Measurements from ENCODE around the gene CST6.

CST6 gene

DNA sequence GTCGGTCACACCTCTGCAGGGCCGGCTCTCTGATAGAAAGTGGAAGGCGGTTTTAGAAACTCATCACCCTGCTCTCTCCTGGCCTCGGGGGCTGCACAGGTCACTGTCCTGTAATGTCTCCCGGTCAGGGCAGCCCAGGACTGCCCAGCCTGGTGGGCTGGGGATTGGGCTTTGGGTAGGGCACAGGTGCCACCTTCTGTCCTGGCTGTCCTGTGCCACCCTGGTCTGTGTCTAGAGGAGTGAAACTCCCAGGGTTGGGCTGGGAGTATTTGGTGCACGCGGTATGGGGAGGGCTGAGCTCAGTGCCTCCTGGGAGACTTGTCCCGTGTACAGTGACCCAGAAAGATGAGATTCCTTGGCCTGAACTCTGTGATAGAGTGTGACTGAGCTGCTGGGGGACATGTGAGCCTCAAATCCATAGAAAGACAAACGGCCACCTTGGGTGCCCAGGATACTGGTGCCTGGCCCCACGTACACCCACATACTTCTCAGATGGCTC, 32.5 kb upstream of the CST6 start:
- no peak for TF ChIP-seq ZFX (IDR thresholded peaks at IDR 0.05)
- TF ChIP-seq, protein P1, sequence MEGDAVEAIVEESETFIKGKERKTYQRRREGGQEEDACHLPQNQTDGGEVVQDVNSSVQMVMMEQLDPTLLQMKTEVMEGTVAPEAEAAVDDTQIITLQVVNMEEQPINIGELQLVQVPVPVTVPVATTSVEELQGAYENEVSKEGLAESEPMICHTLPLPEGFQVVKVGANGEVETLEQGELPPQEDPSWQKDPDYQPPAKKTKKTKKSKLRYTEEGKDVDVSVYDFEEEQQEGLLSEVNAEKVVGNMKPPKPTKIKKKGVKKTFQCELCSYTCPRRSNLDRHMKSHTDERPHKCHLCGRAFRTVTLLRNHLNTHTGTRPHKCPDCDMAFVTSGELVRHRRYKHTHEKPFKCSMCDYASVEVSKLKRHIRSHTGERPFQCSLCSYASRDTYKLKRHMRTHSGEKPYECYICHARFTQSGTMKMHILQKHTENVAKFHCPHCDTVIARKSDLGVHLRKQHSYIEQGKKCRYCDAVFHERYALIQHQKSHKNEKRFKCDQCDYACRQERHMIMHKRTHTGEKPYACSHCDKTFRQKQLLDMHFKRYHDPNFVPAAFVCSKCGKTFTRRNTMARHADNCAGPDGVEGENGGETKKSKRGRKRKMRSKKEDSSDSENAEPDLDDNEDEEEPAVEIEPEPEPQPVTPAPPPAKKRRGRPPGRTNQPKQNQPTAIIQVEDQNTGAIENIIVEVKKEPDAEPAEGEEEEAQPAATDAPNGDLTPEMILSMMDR (conservative IDR thresholded peaks at IDR 0.05), result no peak
- H3K27ac ChIP-seq, result no peak overlapping the region

DNA sequence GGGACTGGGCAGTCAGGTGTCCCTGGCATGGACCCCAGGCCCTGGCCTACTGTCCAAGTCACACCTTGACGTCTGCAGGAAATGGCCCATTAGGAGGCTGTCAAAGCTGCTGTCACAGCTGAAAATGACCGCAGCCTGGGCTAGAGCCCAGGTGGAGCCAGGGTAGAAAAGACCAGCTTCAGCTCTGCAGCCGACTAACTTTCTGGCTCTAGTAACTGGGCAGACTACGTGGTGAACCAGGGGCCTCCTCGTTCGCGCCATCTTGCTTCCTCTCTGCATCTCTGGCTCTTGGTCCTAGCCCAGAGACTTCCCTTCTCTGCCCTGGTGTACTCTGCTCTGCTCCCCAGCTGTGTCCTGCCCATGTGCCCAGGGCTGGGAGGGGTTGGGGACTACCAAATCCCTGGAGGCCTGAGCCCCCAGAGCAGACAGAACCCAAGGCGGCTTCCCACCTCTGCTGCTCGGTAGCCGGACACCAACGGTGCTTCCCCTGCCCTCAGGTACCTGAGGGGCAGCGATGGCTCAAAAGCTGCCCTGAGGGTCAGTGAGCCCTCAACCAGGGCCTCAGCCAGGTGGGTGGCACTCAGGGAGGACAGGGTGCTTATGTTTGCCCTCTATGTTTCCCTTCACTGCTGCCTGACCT, 30.6 kb upstream of the CST6 start:
- no peak overlapping the region for H3K27ac ChIP-seq
- TF ChIP-seq ZFX (IDR thresholded peaks at IDR 0.05), result no peak
- TF ChIP-seq, protein P1 (conservative IDR thresholded peaks at IDR 0.05), result no peak

DNA sequence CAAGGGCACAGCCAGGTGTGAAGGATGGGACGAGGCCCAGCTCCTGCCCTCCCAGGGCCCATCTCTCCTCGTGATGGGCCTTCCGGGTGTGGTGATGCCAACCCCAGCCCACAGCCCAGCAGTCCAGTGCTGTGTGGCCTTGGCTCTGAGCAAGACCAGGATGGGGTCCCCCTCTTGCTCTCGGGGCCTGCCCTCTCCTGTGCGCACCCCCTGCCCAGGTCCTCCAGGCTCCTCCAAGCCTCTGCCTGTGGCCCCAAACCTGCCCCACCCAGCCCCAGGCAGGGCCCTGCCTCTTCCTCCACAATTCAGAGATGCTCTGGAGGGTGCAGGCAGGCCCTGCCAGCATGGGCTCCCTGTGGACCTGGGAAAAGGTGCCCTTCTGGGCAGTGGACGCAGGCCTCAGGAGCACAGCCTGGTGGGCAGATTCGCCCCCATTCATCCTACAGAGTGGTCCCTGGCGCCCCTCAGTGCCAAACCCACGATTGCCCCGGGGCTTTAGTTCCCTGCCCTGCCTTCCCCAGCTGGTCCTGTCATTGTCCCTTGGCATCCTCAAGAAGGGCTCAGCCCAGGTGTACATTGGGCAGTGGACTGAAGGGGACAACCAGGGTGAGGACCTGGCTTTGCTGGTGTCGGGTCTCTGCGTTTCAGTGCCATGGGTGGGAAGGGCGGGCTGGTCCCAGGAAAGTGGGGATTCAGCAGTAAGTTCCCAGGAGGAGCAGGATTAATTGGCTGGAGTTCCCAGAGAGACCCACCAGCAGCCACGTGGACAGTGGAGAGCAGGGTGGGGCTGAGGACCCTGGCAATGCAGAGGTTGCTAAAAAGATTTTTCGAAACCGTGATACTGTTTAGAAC, 29.6 kb upstream of the CST6 start:
- H3K27ac ChIP-seq, result no peak overlapping the region
- no peak for TF ChIP-seq ZFX (IDR thresholded peaks at IDR 0.05)
- TF ChIP-seq, protein P1 (conservative IDR thresholded peaks at IDR 0.05), result no peak

DNA sequence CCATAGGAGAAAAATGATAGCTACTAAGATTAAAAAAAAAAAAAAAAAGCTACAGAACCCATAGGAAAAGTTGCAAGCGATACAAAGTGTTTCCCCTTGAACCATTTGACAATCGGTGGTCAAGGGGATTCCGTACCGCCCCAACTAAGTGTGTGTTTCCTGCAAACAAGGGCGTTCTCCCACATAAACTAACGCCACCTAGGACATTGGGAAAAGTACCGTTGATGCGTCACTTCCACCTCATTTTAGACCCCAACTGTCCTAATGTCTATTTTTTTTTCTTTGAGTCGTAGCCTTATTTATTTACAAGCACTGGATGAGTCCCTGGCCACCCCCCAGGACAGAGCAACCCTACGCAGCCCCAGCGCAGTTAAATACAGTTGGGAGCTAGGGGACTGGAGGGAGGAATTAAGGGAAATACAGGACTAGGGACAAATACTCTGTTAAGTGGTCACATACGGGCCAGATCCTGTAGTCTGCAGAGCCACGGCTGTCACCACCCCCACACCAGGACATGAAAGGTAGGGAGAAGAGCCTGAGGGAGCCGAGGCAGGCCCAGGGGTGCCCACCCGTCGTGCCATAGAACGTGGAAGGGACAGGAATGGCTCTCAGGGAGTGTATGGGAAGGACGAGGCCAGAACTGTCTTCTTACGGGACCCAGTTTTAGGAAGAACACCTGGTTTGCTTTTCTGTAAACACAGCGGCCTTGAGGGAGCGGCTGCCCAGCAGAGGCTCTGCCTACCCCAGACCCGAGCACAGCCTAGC, 28.8 kb upstream of the CST6 start:
- no peak overlapping the region for H3K27ac ChIP-seq
- TF ChIP-seq, protein P1 (conservative IDR thresholded peaks at IDR 0.05), result no peak
- TF ChIP-seq ZFX (IDR thresholded peaks at IDR 0.05), result no peak

DNA sequence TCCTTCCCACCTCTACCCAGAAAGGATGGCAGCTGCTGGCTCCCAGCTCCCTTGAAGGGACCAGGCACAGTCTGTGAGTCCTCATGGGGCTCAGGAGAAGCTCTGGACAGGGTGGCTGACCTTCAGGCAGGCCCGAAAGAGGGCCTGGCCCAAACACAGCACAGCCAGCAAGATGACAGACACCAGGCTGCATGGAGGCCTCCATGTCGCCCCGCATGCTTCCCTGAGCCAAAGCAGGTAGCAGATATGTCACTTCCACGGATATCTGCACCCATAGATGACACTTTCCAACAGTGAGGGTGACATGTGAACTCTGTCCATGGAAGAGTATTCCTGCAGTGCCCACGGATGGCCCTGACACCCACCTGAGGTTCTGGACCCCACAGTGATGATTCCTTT, 28.2 kb upstream of the CST6 start:
- H3K27ac ChIP-seq, result no peak overlapping the region
- TF ChIP-seq ZFX (IDR thresholded peaks at IDR 0.05), result no peak
- TF ChIP-seq, protein P1 (conservative IDR thresholded peaks at IDR 0.05), result no peak

DNA sequence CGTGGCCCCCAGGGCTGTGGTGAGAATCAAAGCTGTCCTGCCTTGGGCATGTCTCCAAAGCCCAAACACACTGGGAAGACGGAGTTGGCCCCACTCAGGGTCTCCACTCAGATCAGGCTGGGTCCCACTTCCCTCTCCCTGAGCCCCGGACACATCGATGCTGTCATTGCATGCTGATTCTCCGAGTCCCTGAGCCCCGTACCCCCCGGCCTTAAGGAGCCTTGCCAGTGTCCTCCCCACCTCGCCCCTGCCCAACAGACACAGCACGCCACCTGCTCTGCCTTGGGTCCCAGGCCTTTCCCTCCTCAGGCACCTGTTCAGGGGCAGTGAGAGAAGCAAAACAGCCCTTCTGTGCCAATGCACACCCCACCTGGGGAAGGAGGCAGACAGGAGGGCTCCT, 24.5 kb upstream of the CST6 start:
- H3K27ac ChIP-seq, result no peak overlapping the region
- TF ChIP-seq, protein P1 (conservative IDR thresholded peaks at IDR 0.05), result no peak
- no peak for TF ChIP-seq ZFX (IDR thresholded peaks at IDR 0.05)

Data from C4-2B (cell line).